ENCODE data around the gene BCL2. TPM values are rescaled to one million over a fixed set of nuclear protein-coding genes. Genes with fewer than 3 reads are reported as not detected.

Gene BCL2
- total RNA-seq, 1 donor from 2014 or later, result 1.6 TPM

DNA sequence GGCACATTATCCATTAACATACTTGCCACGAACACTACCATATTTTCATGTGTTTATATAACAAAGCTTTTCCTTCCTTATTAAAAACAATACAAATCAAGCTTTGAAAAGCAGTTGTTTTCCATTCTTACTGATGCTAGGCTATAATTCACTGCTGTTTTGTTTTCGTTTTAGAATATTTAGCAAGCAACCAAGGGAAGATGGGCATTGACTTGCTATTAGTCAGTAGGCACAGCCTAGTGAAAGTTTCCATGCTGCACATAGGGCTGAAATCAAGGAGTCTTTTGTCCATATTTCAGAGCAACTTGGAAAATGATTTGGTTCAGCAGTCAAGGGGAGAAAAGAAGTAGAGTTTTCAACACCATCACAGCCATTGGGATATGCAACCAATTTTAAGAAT is 31.3 kb downstream of the BCL2 start:
- no peak for DNase-seq (ENCODE audit: low read depth in 2 of 2)

DNA sequence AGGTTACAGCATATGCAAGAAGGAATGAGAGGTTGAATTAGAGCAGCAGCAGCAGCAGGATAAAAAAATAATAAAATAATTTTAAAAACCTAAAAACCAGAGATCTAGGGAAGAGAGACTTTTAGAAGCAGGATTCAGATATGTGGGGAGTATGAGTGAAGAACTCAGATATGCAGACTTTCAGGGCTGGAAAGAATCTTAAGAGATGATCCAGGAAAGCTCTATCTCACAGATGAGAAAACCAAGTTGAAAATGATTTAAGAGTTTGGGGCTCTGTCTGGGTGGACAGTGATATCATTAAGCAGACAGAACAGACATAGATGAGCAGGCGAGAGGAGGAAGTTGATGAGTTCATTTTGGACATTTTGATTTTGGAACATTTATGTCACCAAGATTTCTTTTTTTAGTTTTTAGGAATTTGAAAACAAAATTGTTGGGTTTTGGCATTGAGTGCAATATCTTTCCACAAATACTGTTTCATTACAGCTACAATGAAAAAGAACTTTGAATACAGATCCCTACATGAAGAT is 31.8 kb downstream of the BCL2 start:
- no peak for DNase-seq (ENCODE audit: low read depth in 2 of 2)

DNA sequence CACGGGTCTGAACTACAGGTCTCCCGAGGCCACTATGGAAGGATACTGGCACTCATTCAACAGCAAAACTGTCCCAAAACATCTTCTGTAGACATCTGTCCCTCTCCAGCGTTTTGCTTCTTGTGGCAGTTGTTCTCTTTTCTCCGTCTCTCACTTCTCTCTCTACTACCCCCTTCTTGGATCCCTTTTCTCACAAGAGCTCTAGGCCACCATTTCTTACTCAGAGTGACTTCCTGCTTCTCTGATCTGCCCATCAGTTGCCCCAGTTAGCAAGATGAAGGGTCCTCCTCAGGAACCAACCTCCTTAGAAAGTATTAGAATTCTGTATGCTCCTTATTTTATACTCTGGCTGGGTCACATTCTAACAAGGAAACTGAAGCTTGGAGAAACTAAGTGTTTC is 32.6 kb downstream of the BCL2 start:
- no peak for DNase-seq (ENCODE audit: low read depth in 2 of 2)

DNA sequence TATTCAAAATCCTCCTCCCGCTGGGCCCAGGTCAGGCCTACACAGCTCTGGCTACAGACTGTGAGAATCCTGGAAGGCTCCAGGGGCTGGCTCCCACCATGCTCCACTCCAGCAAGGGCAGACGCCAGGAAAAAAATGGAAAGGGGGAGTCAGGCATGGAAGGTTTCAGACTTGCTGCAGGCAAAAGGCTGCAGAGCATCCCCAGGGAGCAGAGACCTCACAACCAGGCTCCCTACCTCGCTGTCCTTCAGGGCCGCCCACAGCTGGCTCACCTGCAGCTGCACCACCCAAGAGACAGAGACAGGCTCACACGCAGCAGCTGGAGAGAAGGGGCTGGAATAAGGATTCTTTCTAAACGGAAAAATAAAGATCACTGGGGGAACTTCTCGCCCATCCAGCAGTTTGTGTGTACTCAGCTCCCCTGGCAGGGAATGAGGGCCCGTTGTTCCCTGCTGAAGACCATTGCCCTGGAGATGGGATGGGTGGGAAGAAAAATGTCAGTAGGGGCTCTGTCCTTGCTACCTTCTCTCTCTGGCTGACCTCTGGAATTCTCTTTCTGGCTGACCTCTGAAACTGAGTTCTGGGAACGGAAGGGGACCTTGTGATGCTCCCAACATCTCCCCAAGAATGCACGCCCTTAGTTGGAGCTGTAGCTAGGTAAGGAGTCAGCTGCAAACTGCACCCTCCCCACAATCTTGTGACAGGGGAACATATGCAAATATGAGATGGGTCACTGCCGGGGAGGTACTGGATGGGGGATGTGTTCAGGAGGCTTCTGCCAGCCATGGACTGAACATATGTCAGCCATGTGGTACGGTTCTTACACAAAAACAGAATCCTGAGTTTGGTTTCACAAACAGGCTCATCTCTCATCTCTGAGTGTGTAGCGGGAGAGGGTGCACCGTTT is 34.5 kb downstream of the BCL2 start:
- DNase-seq (ENCODE audit: low read depth in 2 of 2), result no peak

DNA sequence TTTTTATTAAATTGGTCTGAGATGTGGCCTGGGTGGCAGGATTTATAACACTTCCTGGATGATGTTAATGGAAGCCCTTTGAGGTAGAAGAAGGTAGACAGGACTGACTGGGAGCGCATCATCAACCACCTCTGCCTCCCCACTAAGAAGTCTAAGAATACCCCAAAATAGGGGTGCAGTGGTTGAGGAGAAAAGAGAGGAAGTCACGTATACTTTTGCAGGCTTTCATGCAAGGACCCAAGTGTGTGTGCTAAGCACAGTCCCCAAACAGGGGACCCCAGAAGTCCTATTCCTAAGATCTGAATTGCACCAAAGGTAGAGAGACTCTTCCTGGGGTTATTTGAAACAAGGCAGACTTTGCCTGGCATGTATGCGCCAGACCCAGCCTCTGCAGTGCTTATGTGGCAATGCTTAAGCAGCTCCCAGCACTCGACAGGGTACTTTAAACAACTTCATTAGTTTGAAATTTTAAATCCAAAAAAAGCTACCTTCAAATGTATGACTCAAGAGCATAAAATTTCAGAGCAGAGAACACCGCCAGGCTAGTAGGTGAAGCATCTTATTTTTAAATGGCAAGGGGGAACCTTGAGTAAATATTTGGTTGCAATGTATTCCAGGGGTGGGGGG is 35.3 kb downstream of the BCL2 start:
- DNase-seq (ENCODE audit: low read depth in 2 of 2), result no peak

DNA sequence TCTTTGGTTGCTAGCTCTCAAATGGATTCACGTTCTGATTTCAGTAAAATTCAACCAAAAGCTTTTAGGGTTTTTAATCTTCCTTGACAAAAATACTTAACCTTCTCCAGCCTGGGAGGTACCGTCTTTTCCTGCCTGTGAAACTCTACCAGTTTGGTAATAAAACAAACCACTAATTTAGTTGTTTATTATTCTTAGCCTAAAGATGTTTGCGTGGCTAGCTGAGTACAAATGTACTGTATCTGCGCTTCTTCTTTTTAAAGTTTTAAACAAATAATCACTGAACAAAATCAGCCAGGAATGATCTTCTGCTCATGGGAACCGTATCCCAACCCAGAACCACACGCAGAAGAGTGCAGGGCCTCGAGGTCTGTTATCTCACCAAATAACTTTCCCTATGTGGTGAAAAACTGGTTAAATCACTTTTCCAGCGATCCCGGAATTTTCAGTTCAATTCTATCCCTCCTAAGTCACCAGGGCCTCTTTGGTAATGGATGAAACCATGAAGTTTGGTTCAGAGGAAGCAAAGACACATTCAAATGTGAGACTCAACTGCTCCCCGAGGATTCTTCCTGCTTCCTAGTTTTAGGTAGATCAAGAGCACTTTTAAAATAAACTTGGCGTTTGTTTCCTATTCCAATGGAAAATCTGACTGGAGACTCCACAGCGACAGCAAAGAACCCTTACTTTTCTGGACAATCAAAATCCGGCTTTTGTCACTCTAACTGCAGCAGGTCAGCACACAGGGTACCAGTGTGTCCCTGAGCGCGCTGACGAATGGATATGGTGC is 36.1 kb downstream of the BCL2 start:
- no peak for DNase-seq (ENCODE audit: low read depth in 2 of 2)

DNA sequence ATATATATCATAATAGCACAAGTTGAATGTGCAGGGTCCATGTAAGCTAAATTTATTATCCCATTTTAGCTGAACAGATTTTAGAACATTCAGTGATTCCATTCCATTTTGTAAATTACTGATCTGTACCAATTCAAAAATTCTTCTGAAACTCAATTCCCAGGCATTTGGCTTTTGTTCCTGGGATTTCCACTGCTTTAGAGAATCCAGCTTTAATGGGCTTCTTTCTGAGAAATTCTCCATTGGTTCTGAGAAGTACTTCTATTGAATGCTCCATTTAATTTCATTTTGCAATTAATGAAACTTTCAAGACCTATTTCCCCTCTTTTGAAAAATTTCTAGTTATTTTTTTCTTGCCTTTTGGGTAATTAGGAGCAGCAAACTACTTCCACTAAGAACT is 36.8 kb downstream of the BCL2 start:
- no peak for DNase-seq (ENCODE audit: low read depth in 2 of 2)

DNA sequence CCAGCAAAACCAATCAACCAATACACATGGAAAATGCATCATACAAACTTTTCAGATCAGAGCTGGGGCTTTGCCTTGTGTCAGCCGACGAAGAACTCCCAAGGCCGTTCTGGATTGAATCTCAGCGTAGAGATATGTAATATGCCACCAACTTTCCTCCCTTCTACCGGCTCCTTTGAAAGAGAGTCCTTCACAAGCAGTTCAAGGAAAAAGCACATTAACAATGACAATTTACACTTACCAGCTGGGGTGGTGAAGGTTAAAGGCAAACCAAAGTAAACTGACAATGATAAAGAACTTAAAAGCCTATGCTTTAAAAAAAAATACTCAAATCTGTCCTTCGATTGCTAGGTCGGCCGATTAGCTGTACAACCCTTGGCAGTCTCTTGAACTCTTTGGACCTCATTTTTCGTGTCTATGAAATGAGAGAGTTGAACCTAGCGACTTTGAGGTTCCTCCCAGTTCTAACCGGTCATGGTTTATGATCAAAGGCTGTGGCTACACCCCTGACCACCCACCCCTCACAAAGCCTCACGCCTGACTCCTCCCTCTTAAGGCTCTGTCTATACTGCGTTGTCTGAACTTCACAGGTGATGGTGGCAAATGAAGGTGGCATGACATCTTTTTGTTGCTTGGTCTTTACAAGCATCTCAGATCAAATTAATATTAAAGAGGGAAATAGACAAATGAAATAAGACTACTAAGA is 46.2 kb downstream of the BCL2 start:
- DNase-seq (ENCODE audit: low read depth in 2 of 2), result no peak

DNA sequence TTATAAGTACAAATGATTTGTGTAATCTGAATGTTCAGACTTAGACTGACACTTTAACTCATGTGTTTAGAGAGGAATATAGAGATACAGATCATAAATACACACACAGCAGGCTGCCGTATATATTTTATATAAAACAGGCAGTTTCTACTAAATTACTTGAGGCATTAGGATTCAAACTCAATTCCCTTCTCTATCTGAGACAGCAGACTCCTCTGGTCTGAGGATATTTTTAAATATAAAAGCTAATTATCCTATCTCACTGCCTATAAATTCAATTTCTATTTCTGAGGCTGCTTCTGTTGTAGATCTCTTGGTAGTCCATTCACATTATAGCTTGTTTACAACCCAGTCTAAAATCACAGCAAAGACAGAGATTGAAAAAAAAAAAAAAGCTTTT is 46.9 kb downstream of the BCL2 start:
- no peak for DNase-seq (ENCODE audit: low read depth in 2 of 2)

DNA sequence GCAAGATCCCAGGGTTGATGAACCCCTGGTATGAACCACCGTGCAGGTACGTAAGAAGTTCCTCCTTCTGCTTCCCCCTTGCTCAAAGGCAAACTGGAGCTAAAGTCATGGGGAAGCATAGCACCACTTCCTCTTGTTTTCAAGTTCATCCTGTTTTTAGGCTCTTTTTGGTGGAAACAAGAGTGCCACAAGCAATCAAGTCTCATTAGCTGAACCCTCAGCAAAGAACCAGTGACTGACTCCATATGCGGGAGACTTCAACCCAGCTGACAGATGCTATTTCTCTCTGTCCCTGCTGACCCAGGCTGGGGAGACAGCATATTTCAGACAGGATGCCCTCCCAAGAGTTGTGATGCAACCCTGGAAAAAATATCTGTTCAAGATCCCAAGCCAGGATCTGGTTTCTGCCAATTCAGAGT is 47.7 kb downstream of the BCL2 start:
- no peak for DNase-seq (ENCODE audit: low read depth in 2 of 2)

DNA sequence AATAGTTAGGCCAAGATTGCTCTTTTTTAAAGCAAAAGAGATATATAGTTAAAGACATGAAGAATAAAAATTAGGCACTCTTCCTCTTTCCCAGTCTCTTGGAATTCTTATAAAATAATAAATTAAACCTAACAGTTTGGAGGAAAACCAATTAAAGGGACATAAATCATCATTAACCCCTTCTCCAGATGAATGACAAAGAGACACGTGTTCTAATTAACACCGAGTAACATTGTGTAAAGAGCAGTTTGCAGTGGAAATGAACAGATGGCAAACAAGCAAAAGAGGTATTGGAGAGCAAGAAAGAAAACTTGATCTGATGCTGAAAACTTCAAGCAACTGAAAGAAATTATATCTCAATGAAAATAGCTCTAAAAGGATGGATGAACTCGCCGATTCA is 48.4 kb downstream of the BCL2 start:
- DNase-seq (ENCODE audit: low read depth in 2 of 2), result no peak

DNA sequence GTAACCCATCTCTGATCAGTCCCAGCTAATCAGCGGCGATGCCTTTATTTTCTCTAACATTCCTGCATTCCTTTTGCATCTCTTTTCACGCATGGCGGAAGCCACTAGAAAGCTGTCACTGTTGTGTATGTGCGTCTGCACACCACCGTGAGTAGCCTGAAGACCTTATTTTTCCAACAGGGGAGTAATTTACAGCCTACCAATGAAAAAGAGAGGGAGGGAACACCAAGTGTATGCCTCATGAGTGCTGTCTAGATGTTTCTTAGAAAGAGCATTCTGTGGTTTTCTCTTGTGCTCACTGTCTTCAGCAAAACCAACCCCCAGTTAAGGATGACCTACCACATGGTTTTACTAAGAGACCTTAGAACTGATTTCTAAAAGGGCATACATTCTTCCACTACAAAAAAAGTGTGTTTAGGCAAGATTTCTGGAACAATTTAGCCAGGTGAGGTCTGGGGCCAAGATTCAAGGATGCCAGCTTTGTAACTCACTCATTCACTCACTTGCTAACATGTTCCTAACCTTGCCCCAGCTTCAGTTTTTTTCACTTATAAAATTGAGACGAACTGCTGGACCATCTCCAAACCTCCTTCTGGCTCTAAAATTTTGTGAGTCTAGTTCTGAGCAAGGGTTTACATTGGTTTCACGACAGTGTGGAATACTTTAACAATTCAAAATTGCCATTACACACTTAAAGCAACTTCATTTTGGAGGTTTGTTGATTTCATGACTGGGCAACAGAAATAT is 51.4 kb downstream of the BCL2 start:
- no peak for DNase-seq (ENCODE audit: low read depth in 2 of 2)

DNA sequence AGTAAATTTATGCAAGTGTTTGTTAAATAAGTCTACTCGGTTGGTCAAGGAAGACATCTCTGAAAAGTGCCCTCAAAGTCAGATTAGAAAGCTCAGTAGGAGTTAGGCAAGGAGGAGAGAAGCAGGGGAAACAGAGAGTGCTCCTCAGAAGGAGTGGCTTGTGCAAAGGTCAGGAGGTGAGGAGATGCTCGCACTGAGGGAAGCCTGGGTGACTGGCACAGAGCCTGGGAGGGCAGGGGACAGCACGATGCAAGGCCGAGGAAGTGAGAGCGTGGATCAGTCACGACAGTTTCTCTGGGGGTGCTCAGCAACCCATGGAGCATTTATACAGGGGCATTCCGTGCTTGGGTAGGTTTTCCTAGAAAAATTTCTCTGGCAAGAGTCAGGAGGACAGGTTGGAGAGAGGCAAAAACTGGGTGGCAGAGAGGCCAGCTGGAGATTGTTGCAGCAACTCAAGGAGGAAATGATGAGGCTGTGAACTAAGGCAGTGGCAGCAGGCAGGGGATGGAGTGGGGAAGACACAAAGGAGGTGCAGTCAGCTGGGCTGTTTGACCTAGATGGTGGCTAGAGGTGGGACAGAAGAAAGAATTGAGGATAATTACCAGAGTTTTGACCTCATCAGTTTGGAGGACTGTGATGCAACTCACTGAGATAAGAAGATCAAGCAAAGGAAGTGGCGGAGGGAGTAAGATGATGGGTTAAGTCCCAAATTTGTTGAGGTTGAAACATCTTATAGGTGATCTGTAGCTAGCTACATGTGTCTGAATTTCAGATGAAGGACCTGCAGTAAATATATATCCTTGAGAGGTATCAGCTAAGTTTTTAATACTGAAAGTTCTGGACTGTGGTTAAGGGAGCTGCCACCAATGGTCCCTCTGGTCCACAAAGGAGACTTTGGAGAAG is 52.4 kb downstream of the BCL2 start:
- DNase-seq (ENCODE audit: low read depth in 2 of 2), result no peak

DNA sequence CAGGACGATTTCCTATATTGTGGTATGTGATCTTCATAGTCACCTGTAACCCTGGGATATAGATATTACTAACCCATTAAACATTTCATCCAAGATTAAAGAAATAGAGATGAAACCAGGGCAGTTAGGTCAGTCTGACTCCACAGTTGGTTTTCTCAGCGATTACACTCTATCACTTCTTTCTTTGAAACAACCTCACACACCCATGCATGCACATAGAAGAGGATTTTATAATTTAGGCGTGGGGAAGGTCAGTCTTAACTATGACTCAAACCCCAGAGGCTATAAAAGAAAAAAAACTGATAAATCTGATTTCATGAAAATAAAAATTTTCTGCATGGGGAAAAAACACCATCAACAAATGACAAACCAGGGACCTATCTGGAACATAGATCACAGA is 54.2 kb downstream of the BCL2 start:
- DNase-seq (ENCODE audit: low read depth in 2 of 2), result no peak

DNA sequence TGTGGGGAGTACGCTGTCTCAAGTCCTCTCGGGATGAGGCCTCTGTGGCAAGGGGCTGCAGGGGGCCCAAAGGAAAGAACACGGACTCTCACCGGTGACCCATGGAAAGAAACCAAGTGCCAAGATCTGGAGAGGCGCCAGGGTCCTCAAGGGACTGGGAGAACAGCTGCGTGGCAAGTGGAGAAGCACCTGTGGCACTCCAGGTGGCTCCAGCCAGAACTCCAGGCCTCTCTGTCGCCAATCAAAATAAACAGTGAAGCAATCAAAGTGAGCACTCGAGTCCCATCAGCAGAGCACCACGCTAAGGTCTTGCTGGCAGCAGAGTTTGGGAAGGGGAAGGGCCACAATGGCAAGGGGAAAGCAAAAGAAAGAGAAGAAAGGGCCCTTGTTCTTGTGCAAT is 54.7 kb downstream of the BCL2 start:
- DNase-seq (ENCODE audit: low read depth in 2 of 2), result no peak

DNA sequence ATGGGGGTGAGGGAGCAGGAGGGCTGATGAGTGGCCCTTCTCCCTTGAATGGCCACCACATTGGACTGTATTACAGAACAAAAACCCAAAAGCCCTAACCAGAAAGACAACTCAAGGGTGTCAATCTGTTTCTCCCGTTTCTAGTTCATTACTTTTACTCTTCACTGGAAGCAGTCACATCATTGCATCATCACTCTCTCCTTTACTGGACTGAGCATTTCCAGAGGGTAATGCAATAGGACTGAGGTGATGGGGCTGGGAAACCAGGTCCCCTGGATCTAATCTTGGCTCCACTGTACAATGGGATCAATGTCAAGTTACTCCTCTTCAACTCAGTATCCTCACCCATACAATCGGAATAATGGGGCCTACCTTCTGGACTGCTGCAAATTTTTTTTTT is 56.1 kb downstream of the BCL2 start:
- no peak for DNase-seq (ENCODE audit: low read depth in 2 of 2)

DNA sequence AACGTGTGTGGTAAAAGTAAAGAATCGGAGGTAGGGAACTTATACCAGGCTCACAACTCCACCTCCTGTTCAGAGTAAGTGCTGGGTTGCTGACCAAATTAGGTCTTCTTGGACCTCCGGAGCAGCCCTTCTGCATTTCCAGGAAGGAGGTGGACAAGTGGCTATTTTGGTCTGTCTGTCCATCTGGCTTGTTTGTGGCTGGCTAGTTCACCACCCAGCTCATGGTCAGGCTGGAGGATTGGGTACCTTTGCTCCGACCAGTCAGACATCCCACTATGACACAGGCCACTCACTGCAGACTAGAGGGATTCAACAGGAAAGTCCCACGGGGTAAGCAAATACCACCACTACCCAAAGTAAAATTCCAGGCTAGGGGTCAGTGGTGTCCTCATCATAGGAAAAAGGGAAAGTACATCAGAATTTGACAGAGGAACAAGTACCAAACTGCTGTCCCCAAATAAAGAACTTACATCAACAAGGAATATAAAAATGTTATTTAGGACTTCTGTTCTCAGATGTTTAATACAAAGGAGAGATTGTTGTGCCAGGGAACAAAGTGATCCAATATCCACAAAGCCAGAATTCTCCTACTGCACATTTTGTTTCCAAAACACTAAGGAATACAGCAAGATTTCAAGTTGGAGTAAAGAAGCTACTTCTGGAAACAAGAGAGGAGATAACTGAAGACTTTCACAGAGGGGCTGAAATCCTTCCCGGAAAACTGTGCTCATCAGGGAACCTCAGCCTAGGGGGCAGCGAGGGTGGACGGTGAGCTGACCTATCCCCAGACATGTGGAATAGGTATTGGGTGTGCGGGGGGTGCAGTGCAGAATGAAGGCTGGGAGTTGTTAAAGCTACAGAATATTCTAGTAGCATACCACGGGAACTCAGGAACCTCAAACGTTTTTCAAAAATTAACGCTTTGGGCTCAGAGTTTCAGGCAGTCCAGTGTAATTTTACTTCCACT is 56.9 kb downstream of the BCL2 start:
- no peak for DNase-seq (ENCODE audit: low read depth in 2 of 2)

DNA sequence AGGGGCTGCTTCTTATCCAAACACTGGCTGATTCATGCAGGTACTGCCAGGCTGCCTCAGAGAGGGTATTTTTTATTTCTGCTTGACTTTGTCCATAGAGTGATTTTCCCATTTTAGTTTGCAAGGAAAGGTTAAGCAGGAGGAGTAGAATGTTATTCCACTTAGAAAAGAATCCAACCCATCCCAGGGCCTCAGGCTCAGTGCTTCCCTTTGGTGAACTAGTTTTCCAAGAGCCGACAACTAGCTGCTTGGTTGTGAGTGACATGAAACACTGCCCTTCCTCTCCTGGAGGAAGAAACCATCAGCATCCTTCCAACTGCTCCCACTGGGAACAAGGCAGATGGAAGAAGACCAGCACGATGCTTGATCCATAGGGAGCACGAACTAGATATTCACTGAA is 58.5 kb downstream of the BCL2 start:
- DNase-seq (ENCODE audit: low read depth in 2 of 2), result no peak

DNA sequence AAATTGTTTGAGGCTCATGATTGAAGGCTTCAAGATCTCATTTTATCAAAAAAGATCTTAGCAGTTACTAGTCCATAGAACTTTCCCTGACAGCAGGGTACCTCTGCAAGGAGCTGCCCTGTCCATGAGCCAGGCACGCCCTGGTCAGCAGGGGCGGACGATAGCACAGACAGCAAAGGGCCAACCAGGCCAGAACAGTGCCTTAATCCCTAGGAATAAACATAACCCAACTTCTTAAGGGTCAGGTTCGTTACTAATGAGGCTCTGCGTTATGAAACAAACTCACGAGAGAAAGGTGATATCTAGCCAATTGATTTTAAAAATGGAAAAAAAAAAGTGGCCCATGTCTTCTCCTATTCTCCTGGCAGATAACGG is 59.2 kb downstream of the BCL2 start:
- no peak for DNase-seq (ENCODE audit: low read depth in 2 of 2)
